CD4-positive, alpha-beta T cell (primary cell): Measurements from ENCODE around the gene MYO1D. TPM values are rescaled to one million over a fixed set of nuclear protein-coding genes. Genes with fewer than 3 reads are reported as not detected.

ENCODE experiments used
- ATAC-seq: fragments of 200-7000 bp; cut with Tn5 transposase; one replicate; pipeline ENCODE4 v1.10.0; 2022; ENCODE audit warnings: mild to moderate bottlenecking; ENCODE audit not compliant: poor library complexity
- CTCF ChIA-PET: fragments of 350-600 bp; sonication (Branson Sonifier 250); formaldehyde crosslinking; loops from one replicate; lab custom pipeline; 2021; ENCODE audit warnings: antibody characterized with exemption, inconsistent platforms; lab: Charles Lee
- POLR2A ChIA-PET: fragments of 350-600 bp; sonication (Branson Sonifier 250); formaldehyde crosslinking; loops from one replicate; lab custom pipeline; 2021; ENCODE audit warnings: antibody characterized with exemption, inconsistent platforms; lab: Charles Lee
- DNase-seq, 14 experiments: peaks; one replicate each; pipeline ENCODE4 v3.0.0-alpha.2; 2013 to 2020; ENCODE audit warnings: mixed read lengths in 2 of 14
- H3K27ac ChIP-seq, 2 donors: one replicate each; pipeline versions ENCODE4 v1.5.1 to v1.7.0; 2013; ENCODE audit warnings: low read length in 2 of 2, low read depth in 1 of 2, mild to moderate bottlenecking in 1 of 2
- H3K27me3 ChIP-seq, 2 experiments: 1 replicate in 1 of 2; 2 replicates in 1 of 2; pipeline versions ENCODE4 v1.6.1 to v1.7.0; 2013; ENCODE audit warnings: low read length in 2 of 2, control low read depth in 1 of 2, mild to moderate bottlenecking in 1 of 2, moderate library complexity in 1 of 2; ENCODE audit not compliant: insufficient read depth in 2 of 2, control insufficient read depth in 1 of 2
- H3K36me3 ChIP-seq: one replicate; pipeline ENCODE4 v1.6.1; 2013; ENCODE audit warnings: low read length, control low read depth; ENCODE audit not compliant: insufficient read depth
- H3K4me1 ChIP-seq: one replicate; pipeline ENCODE4 v1.6.1; 2013; ENCODE audit warnings: low read length, control low read depth; ENCODE audit not compliant: insufficient read depth
- H3K4me3 ChIP-seq: one replicate; pipeline ENCODE4 v1.5.1; 2013; ENCODE audit warnings: mild to moderate bottlenecking, low read length, moderate library complexity
- H3K9me3 ChIP-seq, 2 experiments: 1 replicate in 1 of 2; 2 replicates in 1 of 2; pipeline versions ENCODE4 v1.6.1 to v1.7.0; 2013; ENCODE audit warnings: low read length in 2 of 2, mild to moderate bottlenecking in 2 of 2, control low read depth in 1 of 2, moderate library complexity in 1 of 2; ENCODE audit not compliant: control insufficient read depth in 1 of 2, insufficient read depth in 1 of 2
- H3K27ac Mint-ChIP-seq: one replicate; pipeline ENCODE4 v1.8.0; 2020; ENCODE audit warnings: mixed read lengths
- H3K27me3 Mint-ChIP-seq: one replicate; pipeline ENCODE4 v1.8.0; 2021; ENCODE audit warnings: mixed read lengths
- H3K36me3 Mint-ChIP-seq: one replicate; pipeline ENCODE4 v1.8.0; 2021; ENCODE audit warnings: low read depth, mixed read lengths
- H3K4me1 Mint-ChIP-seq: one replicate; pipeline ENCODE4 v1.8.0; 2021; ENCODE audit warnings: low read depth, mixed read lengths
- H3K4me3 Mint-ChIP-seq: one replicate; pipeline ENCODE4 v1.8.0; 2020; ENCODE audit warnings: mild to moderate bottlenecking, mixed read lengths
- H3K9me3 Mint-ChIP-seq: one replicate; pipeline ENCODE4 v1.8.0; 2020; ENCODE audit warnings: mixed read lengths
- CTCF ChIP-seq: fragments of 200-600 bp; IDR thresholded peaks from one replicate; pipeline ENCODE4 v1.8.0; 2022; ENCODE audit warnings: antibody characterized with exemption, mild to moderate bottlenecking
- intact Hi-C, 2 experiments: fragments of 100-400 bp; cut with DNase I in 1 of 2; cut with micrococcal nuclease in 1 of 2; formaldehyde crosslinking; loops; one replicate each; pipeline versions ENCODE4 v1.15.1 to v1.9.0; 2023 to 2025; cut with DNase I, micrococcal nuclease
- total RNA-seq, 174 experiments: library from RNA in 2 of 174; stranded (reverse) in 2 of 174; gene quantifications; one replicate each; pipeline ENCODE4 v1.2.3 and lab custom pipeline; 2021 to 2026

MYO1D gene
- total RNA-seq, 2 experiments from 2014 or later, result 5.8 to 6.4 TPM

- no peak overlapping the region for H3K27ac Mint-ChIP-seq
- ATAC-seq, result no peak
- Histone ChIP-seq H3K4me3 (no peak overlapping the region), H3K27ac (no peak overlapping the region), H3K4me1 (no peaks in the 10 kb centered on the region), H3K9me3 (no peaks in the 10 kb centered on the region), H3K36me3 (no peaks in the 10 kb centered on the region), H3K27me3 (no peaks in the 10 kb centered on the region)
- intact Hi-C loops, result no loop called here
- H3K36me3 Mint-ChIP-seq, result no peaks in the 10 kb centered on the region
- H3K27me3 Mint-ChIP-seq, result no peaks in the 10 kb centered on the region
- ChIA-PET CTCF (interaction anchor here (1.7 kb wide), 1 partner anchor 42 kb away, joined by 9 read pairs; the partner anchor contains the start of gene MYO1D), POLR2A (no interaction called here)
- no peak for TF ChIP-seq CTCF
- no peak overlapping the region for H3K4me3 Mint-ChIP-seq
- no peaks in the 10 kb centered on the region for H3K9me3 Mint-ChIP-seq
- no peaks in the 10 kb centered on the region for H3K4me1 Mint-ChIP-seq
- no peak for DNase-seq
These were observed 41.6 kb downstream of the MYO1D start for GRCh38 chr17:32835291-32835761.

DNA sequence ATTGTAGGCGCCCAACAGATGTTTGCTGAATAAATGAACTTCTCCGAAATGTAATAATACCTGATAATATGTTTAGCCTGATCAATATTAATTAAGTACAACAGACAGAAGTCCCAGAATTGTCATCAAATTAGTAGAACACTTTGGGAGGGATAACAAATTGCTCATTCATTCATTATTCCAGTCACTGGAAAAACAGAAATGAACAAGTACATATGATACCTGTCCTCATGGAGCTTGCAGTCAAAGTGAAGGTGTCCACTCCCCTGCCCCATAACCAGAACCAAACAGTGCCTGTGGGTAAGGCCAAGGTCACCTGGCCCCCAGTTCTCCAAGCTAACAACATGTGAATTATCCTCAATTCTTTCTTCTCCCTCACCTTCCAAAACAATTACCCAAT is 42.8 kb downstream of the MYO1D start:
- no peaks in the 10 kb centered on the region for H3K36me3 ChIP-seq
- H3K4me1 ChIP-seq, result no peaks in the 10 kb centered on the region
- no peaks in the 10 kb centered on the region for H3K27me3 ChIP-seq
- ATAC-seq (no peak), DNase-seq (no peak)
- H3K27ac Mint-ChIP-seq, result no peak overlapping the region
- no peaks in the 10 kb centered on the region for H3K4me1 Mint-ChIP-seq
- intact Hi-C loops, result no loop called here
- H3K4me3 ChIP-seq, result no peak overlapping the region
- H3K36me3 Mint-ChIP-seq, result no peaks in the 10 kb centered on the region
- ChIA-PET CTCF (no interaction called here), POLR2A (no interaction called here)
- H3K9me3 Mint-ChIP-seq, result no peaks in the 10 kb centered on the region
- H3K4me3 Mint-ChIP-seq, result no peak overlapping the region
- H3K27me3 Mint-ChIP-seq, result no peaks in the 10 kb centered on the region
- no peaks in the 10 kb centered on the region for H3K9me3 ChIP-seq
- TF ChIP-seq CTCF, result no peak
- H3K27ac ChIP-seq, result no peak overlapping the region

DNA sequence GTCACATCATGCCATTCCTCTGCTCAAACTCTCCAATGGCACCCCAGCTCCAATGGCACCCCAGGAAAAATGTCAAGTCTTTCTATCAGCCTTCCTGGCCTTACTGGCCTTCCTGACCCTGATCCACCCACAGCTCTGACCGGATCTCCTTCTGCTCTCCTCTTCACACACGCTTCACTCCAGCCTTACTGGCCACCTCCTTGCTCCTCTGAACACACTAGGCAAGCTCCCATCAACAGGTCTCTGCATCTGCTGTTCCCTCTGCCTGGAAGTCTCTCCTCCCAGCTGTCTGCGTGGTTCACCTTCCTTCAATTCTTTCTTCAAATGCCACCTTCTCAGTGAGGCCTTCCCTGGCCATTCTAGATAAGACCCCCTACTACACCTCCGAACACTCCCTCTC is 43.4 kb downstream of the MYO1D start:
- H3K27me3 ChIP-seq, result no peaks in the 10 kb centered on the region
- no peaks in the 10 kb centered on the region for H3K9me3 ChIP-seq
- no peak for ATAC-seq
- no peaks in the 10 kb centered on the region for H3K9me3 Mint-ChIP-seq
- no peak for TF ChIP-seq CTCF
- H3K4me3 Mint-ChIP-seq, result no peak overlapping the region
- H3K4me1 Mint-ChIP-seq, result peaks cover 5% of the 10 kb centered on the region
- no peak for DNase-seq
- CTCF ChIA-PET, result no interaction called here
- H3K4me1 ChIP-seq, result no peaks in the 10 kb centered on the region
- no peak overlapping the region for H3K4me3 ChIP-seq
- peaks cover 4% of the 10 kb centered on the region for H3K27me3 Mint-ChIP-seq
- no peaks in the 10 kb centered on the region for H3K36me3 ChIP-seq
- POLR2A ChIA-PET, result no interaction called here
- H3K36me3 Mint-ChIP-seq, result no peaks in the 10 kb centered on the region
- H3K27ac ChIP-seq, result no peak overlapping the region
- intact Hi-C loops, result no loop called here
- H3K27ac Mint-ChIP-seq, result no peak overlapping the region
